ENCODE data around the gene SPTB.

SPTB gene

DNA sequence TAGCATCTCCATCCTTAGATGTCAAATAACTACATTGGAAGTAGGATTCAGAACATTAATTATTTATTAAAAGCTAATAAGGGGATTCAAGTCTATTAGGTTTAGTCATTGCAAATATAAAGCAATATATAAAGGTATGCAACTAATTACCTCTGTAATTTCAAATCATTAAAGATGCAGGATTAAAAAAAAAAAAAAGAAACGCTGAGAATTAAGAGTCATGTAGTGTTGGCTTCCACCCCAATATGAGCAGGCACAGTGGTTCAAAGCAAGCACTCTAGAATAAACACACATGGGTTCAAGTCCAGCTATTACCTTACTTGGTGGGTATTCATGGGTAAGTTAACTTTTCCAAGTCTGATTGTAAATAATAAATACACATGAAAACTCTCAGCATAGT, 10.9 kb downstream of the SPTB start:
- TF ChIP-seq EZH2phosphoT487 (IDR thresholded peaks at IDR 0.05; ENCODE audit: low read depth), result no peak
- TF ChIP-seq, protein P1, sequence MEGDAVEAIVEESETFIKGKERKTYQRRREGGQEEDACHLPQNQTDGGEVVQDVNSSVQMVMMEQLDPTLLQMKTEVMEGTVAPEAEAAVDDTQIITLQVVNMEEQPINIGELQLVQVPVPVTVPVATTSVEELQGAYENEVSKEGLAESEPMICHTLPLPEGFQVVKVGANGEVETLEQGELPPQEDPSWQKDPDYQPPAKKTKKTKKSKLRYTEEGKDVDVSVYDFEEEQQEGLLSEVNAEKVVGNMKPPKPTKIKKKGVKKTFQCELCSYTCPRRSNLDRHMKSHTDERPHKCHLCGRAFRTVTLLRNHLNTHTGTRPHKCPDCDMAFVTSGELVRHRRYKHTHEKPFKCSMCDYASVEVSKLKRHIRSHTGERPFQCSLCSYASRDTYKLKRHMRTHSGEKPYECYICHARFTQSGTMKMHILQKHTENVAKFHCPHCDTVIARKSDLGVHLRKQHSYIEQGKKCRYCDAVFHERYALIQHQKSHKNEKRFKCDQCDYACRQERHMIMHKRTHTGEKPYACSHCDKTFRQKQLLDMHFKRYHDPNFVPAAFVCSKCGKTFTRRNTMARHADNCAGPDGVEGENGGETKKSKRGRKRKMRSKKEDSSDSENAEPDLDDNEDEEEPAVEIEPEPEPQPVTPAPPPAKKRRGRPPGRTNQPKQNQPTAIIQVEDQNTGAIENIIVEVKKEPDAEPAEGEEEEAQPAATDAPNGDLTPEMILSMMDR (IDR thresholded peaks at IDR 0.05; ENCODE audit: low read depth, low read length), result no peak
- Histone ChIP-seq H3K4me3 (ENCODE audit: low read length) (no peak overlapping the region), H3K79me2 (ENCODE audit: low read length) (no peaks in the 10 kb centered on the region), H2AFZ (ENCODE audit: low read depth, low read length) (no peak overlapping the region), H3K9ac (ENCODE audit: low read length) (no peak overlapping the region), H3K4me2 (ENCODE audit: low read length) (no peak overlapping the region), H3K9me3 (ENCODE audit: insufficient read depth, low read length) (no peaks in the 10 kb centered on the region), H3K27me3 (ENCODE audit: low read depth, low read length) (peaks cover 15% of the 10 kb centered on the region), H3K27ac (ENCODE audit: low read length) (no peak overlapping the region), H4K20me1 (ENCODE audit: insufficient read depth, low read length) (no peaks in the 10 kb centered on the region), H3K36me3 (replicated peaks; ENCODE audit: low read depth, low read length) (no peaks in the 10 kb centered on the region), H3K4me1 (ENCODE audit: low read length) (peaks cover 10% of the 10 kb centered on the region)

DNA sequence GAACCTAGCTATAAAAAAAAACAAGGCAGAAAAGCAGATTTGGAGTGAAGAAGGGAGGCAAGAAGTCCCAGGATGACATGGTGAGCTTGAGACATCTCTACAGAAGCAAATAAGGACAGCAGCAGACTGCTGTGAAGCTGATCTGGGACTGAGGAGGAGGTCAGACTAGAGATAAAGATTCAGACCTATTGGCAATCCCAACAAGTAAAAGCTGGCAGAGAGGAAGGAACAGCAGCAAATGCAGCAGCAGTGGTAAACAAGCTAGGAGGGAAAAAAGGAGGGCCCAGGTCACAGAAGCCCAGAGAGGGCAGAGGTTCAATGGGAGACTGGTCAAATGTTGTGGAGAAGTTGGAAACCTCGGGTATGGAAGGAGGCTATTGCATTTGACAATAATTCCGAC, 11.3 kb downstream of the SPTB start:
- Histone ChIP-seq H3K9me3 (ENCODE audit: insufficient read depth, low read length) (no peaks in the 10 kb centered on the region), H3K9ac (ENCODE audit: low read length) (no peak overlapping the region), H3K79me2 (ENCODE audit: low read length) (no peaks in the 10 kb centered on the region), H3K4me3 (ENCODE audit: low read length) (no peak overlapping the region), H3K4me1 (ENCODE audit: low read length) (peaks cover 10% of the 10 kb centered on the region), H3K36me3 (replicated peaks; ENCODE audit: low read depth, low read length) (no peaks in the 10 kb centered on the region), H3K27me3 (ENCODE audit: low read depth, low read length) (peaks cover 16% of the 10 kb centered on the region), H3K27ac (ENCODE audit: low read length) (no peak overlapping the region), H2AFZ (ENCODE audit: low read depth, low read length) (no peak overlapping the region), H4K20me1 (ENCODE audit: insufficient read depth, low read length) (no peaks in the 10 kb centered on the region), H3K4me2 (ENCODE audit: low read length) (no peak overlapping the region)
- TF ChIP-seq, protein P1 (IDR thresholded peaks at IDR 0.05; ENCODE audit: low read depth, low read length), result no peak
- TF ChIP-seq EZH2phosphoT487 (IDR thresholded peaks at IDR 0.05; ENCODE audit: low read depth), result no peak

DNA sequence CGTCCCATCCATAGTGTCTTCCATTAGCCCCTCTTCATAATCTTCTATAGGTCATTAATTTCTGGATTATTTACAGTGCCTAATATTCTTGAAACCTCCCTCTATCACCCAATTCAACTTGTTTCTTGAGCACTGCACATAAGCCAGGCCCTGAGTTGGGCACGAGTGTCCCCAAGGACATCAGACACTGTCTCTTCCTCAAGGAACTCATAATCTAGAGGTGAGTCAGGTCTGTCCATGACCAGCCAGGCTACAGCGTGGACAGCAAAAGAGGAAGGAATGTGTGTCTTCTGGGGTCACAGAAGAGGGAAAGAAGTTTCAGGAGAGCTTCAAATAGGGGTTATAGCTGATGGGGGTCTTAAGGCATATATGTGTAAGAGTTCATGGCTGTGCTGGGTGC, 12.5 kb downstream of the SPTB start:
- Histone ChIP-seq H3K4me2 (ENCODE audit: low read length) (no peak overlapping the region), H3K9ac (ENCODE audit: low read length) (no peak overlapping the region), H3K4me1 (ENCODE audit: low read length) (peaks cover 10% of the 10 kb centered on the region), H2AFZ (ENCODE audit: low read depth, low read length) (no peak overlapping the region), H3K27me3 (ENCODE audit: low read depth, low read length) (peaks cover 16% of the 10 kb centered on the region), H3K79me2 (ENCODE audit: low read length) (no peaks in the 10 kb centered on the region), H3K4me3 (ENCODE audit: low read length) (no peak overlapping the region), H3K9me3 (ENCODE audit: insufficient read depth, low read length) (no peaks in the 10 kb centered on the region), H3K36me3 (replicated peaks; ENCODE audit: low read depth, low read length) (no peaks in the 10 kb centered on the region), H3K27ac (ENCODE audit: low read length) (no peak overlapping the region), H4K20me1 (ENCODE audit: insufficient read depth, low read length) (no peaks in the 10 kb centered on the region)
- TF ChIP-seq, protein P1 (IDR thresholded peaks at IDR 0.05; ENCODE audit: low read depth, low read length), result no peak
- no peak for TF ChIP-seq EZH2phosphoT487 (IDR thresholded peaks at IDR 0.05; ENCODE audit: low read depth)

DNA sequence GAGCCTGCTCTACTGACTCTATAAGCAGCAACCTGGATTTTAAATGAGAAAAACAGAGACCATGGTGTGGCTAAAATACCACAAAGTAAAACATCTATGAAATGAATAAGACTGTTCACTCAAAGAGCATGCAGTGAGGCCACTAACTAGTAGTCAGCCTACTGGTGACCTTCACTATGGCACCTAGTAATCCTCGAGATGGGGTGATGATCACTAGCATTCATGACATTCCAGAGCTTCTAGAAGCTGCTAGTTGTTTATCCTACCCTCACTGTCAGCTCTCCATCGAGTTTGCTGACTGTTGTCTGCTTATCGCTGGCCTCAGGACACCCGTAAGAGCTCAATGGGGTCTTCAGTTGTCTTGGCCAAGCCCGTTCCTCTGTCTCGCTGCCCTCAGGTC, 13.7 kb downstream of the SPTB start:
- Histone ChIP-seq H2AFZ (ENCODE audit: low read depth, low read length) (no peak overlapping the region), H3K4me2 (ENCODE audit: low read length) (no peak overlapping the region), H3K27ac (ENCODE audit: low read length) (no peak overlapping the region), H3K9ac (ENCODE audit: low read length) (no peak overlapping the region), H3K9me3 (ENCODE audit: insufficient read depth, low read length) (no peaks in the 10 kb centered on the region), H3K4me3 (ENCODE audit: low read length) (no peak overlapping the region), H4K20me1 (ENCODE audit: insufficient read depth, low read length) (no peaks in the 10 kb centered on the region), H3K36me3 (replicated peaks; ENCODE audit: low read depth, low read length) (no peaks in the 10 kb centered on the region), H3K27me3 (ENCODE audit: low read depth, low read length) (peaks cover 11% of the 10 kb centered on the region), H3K79me2 (ENCODE audit: low read length) (no peaks in the 10 kb centered on the region), H3K4me1 (ENCODE audit: low read length) (peaks cover 10% of the 10 kb centered on the region)
- TF ChIP-seq, protein P1 (IDR thresholded peaks at IDR 0.05; ENCODE audit: low read depth, low read length), result no peak
- TF ChIP-seq EZH2phosphoT487 (IDR thresholded peaks at IDR 0.05; ENCODE audit: low read depth), result no peak
